ENCODE data around the gene CCDC197. TPM values are rescaled to one million over a fixed set of nuclear protein-coding genes. Genes with fewer than 3 reads are reported as not detected.

CCDC197 gene
- total and polyA plus RNA-seq, 2 donors (not counting 1 experiment from before 2014, with no cell fraction given) = not detected

GRCh38 chr14:93996130-93996695 is 888 bp upstream of the CCDC197 start:
- Histone ChIP-seq H3K9me3 (ENCODE audit: control extremely low read depth in 1 of 3, control insufficient read depth in 2 of 3, insufficient read depth in 1 of 3, low read length in 2 of 3) (peaks cover 0 to 3% (median 0%) of the 10 kb centered on the region in 3 donors), H4K20me1 (ENCODE audit: control insufficient read depth, insufficient read depth, low read length, poor library complexity, severe bottlenecking) (no peaks in the 10 kb centered on the region), H3K9ac (ENCODE audit: low read length) (no peak overlapping the region), H3K36me3 (replicated peaks in 1 of 2; ENCODE audit: control extremely low read depth in 1 of 2, control insufficient read depth in 1 of 2, extremely low read depth in 1 of 2, insufficient read depth in 2 of 2, low read length in 1 of 2) (no peaks in the 10 kb centered on the region), H3K27me3 (replicated peaks in 1 of 4; ENCODE audit: control extremely low read depth in 1 of 4, control insufficient read depth in 3 of 4, insufficient read depth in 4 of 4, low read length in 3 of 4) (peaks cover 0 to 29% (median 3%) of the 10 kb centered on the region in 4 experiments), H3K79me2 (ENCODE audit: control insufficient read depth, insufficient read depth, low read length) (no peaks in the 10 kb centered on the region), H3K4me2 (replicated peaks; ENCODE audit: low read depth, low read length, poor library complexity, severe bottlenecking) (no peak overlapping the region), H3K27ac (ENCODE audit: low read length in 2 of 2) (no peak overlapping the region), H2AFZ (ENCODE audit: insufficient read depth, low read depth, low read length, poor library complexity, severe bottlenecking) (no peak overlapping the region), H3K4me3 (ENCODE audit: control extremely low read depth in 1 of 5, extremely low read depth in 1 of 5, insufficient read depth in 1 of 5, low read depth in 2 of 5, low read length in 4 of 5) (no peak overlapping the region), H3K4me1 (ENCODE audit: control insufficient read depth in 2 of 2, insufficient read depth in 2 of 2, low read length in 2 of 2) (no peaks in the 10 kb centered on the region)
- WGBS (ENCODE audit: insufficient coverage) = 62% methylated on average over 5 of the region's 8 CpGs
- ChIA-PET CTCF (interaction anchor here (0.6 to 12.8 kb wide), 4 partner anchors 25 to 184 kb away, joined by 3 to 367 read pairs (median 8); no protein-coding TSS in a partner anchor), POLR2A (no interaction called here)
- no peak overlapping the region for H3K27ac Mint-ChIP-seq
- intact Hi-C loops (cut with micrococcal nuclease) = no loop called here
- ATAC-seq (ENCODE audit: low read depth) (no peak), DNase-seq (no peak)
- no peaks in the 10 kb centered on the region for H3K4me1 Mint-ChIP-seq
- no peak overlapping the region for H3K4me3 Mint-ChIP-seq
- no peaks in the 10 kb centered on the region for H3K9me3 Mint-ChIP-seq (ENCODE audit: insufficient read depth)
- H3K27me3 Mint-ChIP-seq = peaks cover 35% of the 10 kb centered on the region
- TF ChIP-seq EZH2 (IDR thresholded peaks at IDR 0.05; ENCODE audit: borderline replicate concordance, insufficient read depth, low read depth, low read length, poor library complexity, severe bottlenecking) (no peak), CTCF (IDR thresholded peaks at IDR 0.05) (no peak)

Data from B cell (primary cell).